NOMO-1 treated with DMSO at 0.1 percent for 48 hours (cell line): Measurements from ENCODE around the gene LYST.
"Not testable (repeated sequence)": the region's sequence is repeated elsewhere in the genome, so short reads cannot be mapped to it uniquely, and the experiment has no call there.

ENCODE experiments used
- DNase-seq: peaks from one replicate; lab custom pipeline; 2025; ENCODE audit not compliant: unreplicated experiment; lab: John Stamatoyannopoulos, UW

Gene LYST

GRCh38 chr1:235859789-235860188 is 6.9 kb downstream of the LYST start:
- DNase-seq = no peak

GRCh38 chr1:235858766-235859165 is 7.9 kb downstream of the LYST start:
- DNase-seq = no peak

- no peak for DNase-seq
Observed at GRCh38 chr1:235857756-235858155, 8.9 kb downstream of the LYST start.

GRCh38 chr1:235855811-235856429 is 10.8 kb downstream of the LYST start:
- DNase-seq = no peak

GRCh38 chr1:235854347-235854746 is 12.4 kb downstream of the LYST start:
- no peak for DNase-seq

- no peak for DNase-seq
Observed at GRCh38 chr1:235853653-235854052, 13.1 kb downstream of the LYST start.

- no peak for DNase-seq
Observed at GRCh38 chr1:235852887-235853286, 13.8 kb downstream of the LYST start.

GRCh38 chr1:235851939-235852338 is 14.8 kb downstream of the LYST start:
- DNase-seq = peak; percentile 59

GRCh38 chr1:235848251-235848650 is 18.5 kb downstream of the LYST start:
- DNase-seq = not testable (repeated sequence)

- not testable (repeated sequence) for DNase-seq
Observed at GRCh38 chr1:235845656-235846107, 21.0 kb downstream of the LYST start.

- no peak for DNase-seq
Observed at GRCh38 chr1:235844776-235845175, 21.9 kb downstream of the LYST start.

GRCh38 chr1:235843461-235843961 is 23.2 kb downstream of the LYST start:
- DNase-seq = peak; percentile 49

- peak; percentile 63 for DNase-seq
Observed at GRCh38 chr1:235841938-235842545, 24.7 kb downstream of the LYST start.

GRCh38 chr1:235838021-235838420 is 28.7 kb downstream of the LYST start:
- DNase-seq = no peak

GRCh38 chr1:235835226-235835625 is 31.5 kb downstream of the LYST start:
- no peak for DNase-seq

- no peak for DNase-seq
Observed at GRCh38 chr1:235834620-235835019, 32.1 kb downstream of the LYST start.

- DNase-seq = no peak
Observed at GRCh38 chr1:235832011-235832410, 34.7 kb downstream of the LYST start.

GRCh38 chr1:235831148-235831547 is 35.6 kb downstream of the LYST start:
- peak; percentile 50 for DNase-seq

GRCh38 chr1:235826102-235826854 is 40.4 kb downstream of the LYST start:
- no peak for DNase-seq

- DNase-seq = no peak
Observed at GRCh38 chr1:235825229-235825628, 41.5 kb downstream of the LYST start.

GRCh38 chr1:235823684-235824083 is 43.0 kb downstream of the LYST start:
- no peak for DNase-seq

GRCh38 chr1:235822685-235823084 is 44.0 kb downstream of the LYST start:
- DNase-seq = no peak
